ENCODE results near the gene SRL. TPM values are rescaled to one million over a fixed set of nuclear protein-coding genes. Genes with fewer than 3 reads are reported as not detected.

The SRL gene
- total and polyA plus RNA-seq, 2 of the 13 experiments (the other 11 are each of a cell fraction or from before 2014, with no cell fraction given) = 0.05 TPM; not detected in 1

- Histone ChIP-seq H3K9me3 (ENCODE audit: low read length) (no peaks in the 10 kb centered on the region), H3K27ac (ENCODE audit: extremely low read length, insufficient read depth, low read length) (no peak overlapping the region), H3K9ac (ENCODE audit: insufficient read depth, low read depth, low read length) (no peak overlapping the region), H3K36me3 (replicated peaks in 1 of 2; ENCODE audit: control insufficient read depth in 1 of 2, insufficient read depth in 2 of 2, low read length in 2 of 2) (no peaks in the 10 kb centered on the region), H3K4me3 (replicated peaks in 1 of 3; ENCODE audit: insufficient read depth in 1 of 3, low read depth in 2 of 3, low read length in 3 of 3) (no peak overlapping the region), H3K27me3 (ENCODE audit: control insufficient read depth in 1 of 2, insufficient read depth in 2 of 2, low read length in 2 of 2) (peaks cover 7 to 40% of the 10 kb centered on the region in 2 experiments; a peak in 4 of 5 replicates), H3K4me1 (ENCODE audit: insufficient read depth, low read length) (no peaks in the 10 kb centered on the region), H3K79me2 (ENCODE audit: insufficient read depth, low read length) (no peaks in the 10 kb centered on the region), H4K20me1 (ENCODE audit: insufficient read depth, low read length) (no peaks in the 10 kb centered on the region), H3K4me2 (ENCODE audit: low read depth, low read length) (no peak overlapping the region), H2AFZ (ENCODE audit: low read length) (no peak overlapping the region)
- DNase-seq (ENCODE audit: low spot score) (no peak), ATAC-seq (no peak), FAIRE-seq (no peak)
- CTCF ChIA-PET (ENCODE audit: low intra/inter-chr PET ratio, low total read pairs) = no interaction called here
- intact Hi-C loops (cut with micrococcal nuclease; ENCODE audit: unreplicated experiment) (no loop called here), in situ Hi-C loops (cut with HindIII; ENCODE audit: extremely low pct_ligation_motif_present, low pct_unique_long_range_greater_than_20kb) (no loop called here)
- BruUV-seq (replicated peaks) = no TSS peak
- WGBS (ENCODE audit: low lambda C conversion rate) = 41% methylated on average over 10 of the region's 10 CpGs
- POLR2A ChIA-PET = no interaction called here
- TF ChIP-seq MAF1 (CRISPR knock-in tag; IDR thresholded peaks at IDR 0.05; ENCODE audit: borderline replicate concordance) (no peak), SATB2 (CRISPR knock-in tag; IDR thresholded peaks at IDR 0.05) (no peak), SRY (CRISPR knock-in tag; IDR thresholded peaks at IDR 0.05) (no peak), ZNF138 (CRISPR knock-in tag; IDR thresholded peaks at IDR 0.05; ENCODE audit: low read depth) (no peak), ZNF773 (CRISPR knock-in tag; IDR thresholded peaks at IDR 0.05; ENCODE audit: borderline replicate concordance) (no peak), ZNF652 (CRISPR knock-in tag; IDR thresholded peaks at IDR 0.05; ENCODE audit: borderline replicate concordance, low read depth) (no peak), TCF7L2 (IDR thresholded peaks at IDR 0.05; ENCODE audit: low read depth, low read length) (no peak), GTF2F1 (IDR thresholded peaks at IDR 0.05; ENCODE audit: low read length) (no peak), EHMT2 (IDR thresholded peaks at IDR 0.05; ENCODE audit: borderline replicate concordance, low read depth, low read length) (no peak), ZNF782 (CRISPR knock-in tag; IDR thresholded peaks at IDR 0.05; ENCODE audit: borderline replicate concordance) (no peak), GFI1 (CRISPR knock-in tag; IDR thresholded peaks at IDR 0.05; ENCODE audit: borderline replicate concordance) (no peak), CEBPG (CRISPR knock-in tag; IDR thresholded peaks at IDR 0.05) (no peak), ZNF367 (CRISPR knock-in tag; IDR thresholded peaks at IDR 0.05; ENCODE audit: borderline replicate concordance) (no peak), ZBTB7B (CRISPR knock-in tag; IDR thresholded peaks at IDR 0.05) (no peak), RAD51 (IDR thresholded peaks at IDR 0.05; ENCODE audit: borderline replicate concordance) (no peak), FOXA3 (CRISPR knock-in tag; IDR thresholded peaks at IDR 0.05) (no peak), ZNF605 (CRISPR knock-in tag; IDR thresholded peaks at IDR 0.05) (no peak), CREB3 (CRISPR knock-in tag; IDR thresholded peaks at IDR 0.05) (no peak), TRIM22 (IDR thresholded peaks at IDR 0.05) (no peak), ZFY (CRISPR knock-in tag; IDR thresholded peaks at IDR 0.05) (no peak)
Measured at GRCh38 chr16:4231367-4231766, 10.5 kb downstream of the SRL start.

All from HepG2 (cell line).